ENCODE results near the gene OR56A3.
"Not testable (repeated sequence)": the region's sequence is repeated elsewhere in the genome, so short reads cannot be mapped to it uniquely, and the experiment has no call there.

The OR56A3 gene, protein sequence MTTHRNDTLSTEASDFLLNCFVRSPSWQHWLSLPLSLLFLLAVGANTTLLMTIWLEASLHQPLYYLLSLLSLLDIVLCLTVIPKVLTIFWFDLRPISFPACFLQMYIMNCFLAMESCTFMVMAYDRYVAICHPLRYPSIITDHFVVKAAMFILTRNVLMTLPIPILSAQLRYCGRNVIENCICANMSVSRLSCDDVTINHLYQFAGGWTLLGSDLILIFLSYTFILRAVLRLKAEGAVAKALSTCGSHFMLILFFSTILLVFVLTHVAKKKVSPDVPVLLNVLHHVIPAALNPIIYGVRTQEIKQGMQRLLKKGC

DNA sequence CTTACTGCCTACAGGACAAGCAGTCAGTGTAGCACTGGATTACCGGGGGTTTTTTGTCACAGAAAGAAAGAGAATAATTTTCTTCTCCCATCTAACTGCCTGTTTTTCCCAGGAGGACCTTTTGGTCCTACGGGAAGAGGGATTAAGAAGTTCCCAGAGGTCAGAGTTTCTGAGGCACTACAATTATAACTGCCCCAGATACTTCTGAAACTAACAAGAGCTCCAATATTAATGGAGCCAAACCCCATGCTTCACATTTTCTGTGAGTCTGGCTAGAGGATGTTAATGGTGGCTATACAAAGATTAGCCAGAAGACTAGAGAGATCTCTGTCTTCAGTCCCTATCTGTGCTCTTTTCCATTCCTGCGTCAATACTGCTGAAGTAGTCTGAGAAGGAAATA is at the start of gene OR56A3:
TSS of gene OR56A3 (plus strand) at position 301 of the 400 bp plus-strand sequence. CDS start 5,096 bp downstream, outside the sequence.
- no peak for DNase-seq (ENCODE audit: low spot score)

DNA sequence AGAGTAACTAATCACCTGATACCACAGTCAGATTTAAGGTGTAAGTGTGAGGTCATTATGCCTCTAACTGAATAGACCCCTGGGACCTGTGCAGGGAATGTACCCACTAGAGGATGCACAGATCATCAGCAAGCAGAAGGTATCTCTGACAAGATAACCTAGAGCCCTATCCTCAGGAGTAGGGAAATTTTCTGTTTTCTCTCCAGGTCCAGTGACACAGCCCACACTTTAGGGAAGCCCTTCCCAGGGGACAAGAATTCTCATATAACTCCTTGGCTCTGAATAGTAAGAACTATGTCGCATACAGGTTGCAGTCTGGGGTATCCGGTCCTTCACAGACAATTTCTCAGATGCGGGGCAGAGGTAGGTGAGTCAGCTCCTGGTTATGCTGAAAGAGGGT is 49.1 kb upstream of the OR56A3 start, which contains the start of gene OR52E5:
TSS of gene OR52E5 (plus strand) at position 301 of the 400 bp plus-strand sequence. CDS start 7,569 bp downstream, outside the sequence.
- DNase-seq (ENCODE audit: low spot score), result no peak

DNA sequence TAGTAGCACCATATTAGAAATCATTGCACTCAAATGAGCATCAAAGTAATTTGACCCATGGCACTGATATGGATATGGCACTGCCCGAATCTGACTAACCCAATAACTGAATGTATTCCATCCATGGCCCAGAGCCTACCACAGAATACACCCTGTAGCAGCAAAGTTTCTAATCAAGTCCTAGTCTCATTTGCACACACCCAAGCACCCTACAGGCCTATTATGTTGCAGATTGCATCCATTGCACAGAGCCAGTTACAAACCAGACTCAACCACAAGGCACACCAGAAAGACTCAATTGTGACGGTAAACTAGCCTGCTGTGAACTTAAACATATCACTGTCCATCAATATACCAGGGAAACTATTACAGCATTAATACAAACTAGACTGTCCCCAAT is 42.5 kb upstream of the OR56A3 start:
- DNase-seq (ENCODE audit: low spot score), result no peak

DNA sequence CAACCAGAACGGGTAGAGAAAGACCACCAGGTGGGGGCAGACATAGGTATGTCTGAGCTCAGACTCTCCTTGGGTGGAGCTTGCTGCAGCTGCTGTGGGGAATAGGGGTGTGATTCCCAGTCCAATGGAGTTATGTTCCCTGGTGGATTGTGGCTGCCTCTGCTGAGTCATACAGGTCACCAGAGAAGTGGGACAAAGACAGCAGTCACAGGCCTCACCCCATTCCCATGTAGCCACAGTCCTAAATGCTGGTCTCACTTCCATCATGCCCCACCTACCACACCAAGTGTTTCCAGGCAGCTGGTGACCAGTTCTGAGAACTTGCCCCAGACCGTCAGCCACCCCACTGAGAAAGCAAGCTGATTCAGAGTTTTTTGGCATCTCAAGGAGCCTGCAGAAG is 31.5 kb upstream of the OR56A3 start:
- DNase-seq (ENCODE audit: low spot score), result no peak

DNA sequence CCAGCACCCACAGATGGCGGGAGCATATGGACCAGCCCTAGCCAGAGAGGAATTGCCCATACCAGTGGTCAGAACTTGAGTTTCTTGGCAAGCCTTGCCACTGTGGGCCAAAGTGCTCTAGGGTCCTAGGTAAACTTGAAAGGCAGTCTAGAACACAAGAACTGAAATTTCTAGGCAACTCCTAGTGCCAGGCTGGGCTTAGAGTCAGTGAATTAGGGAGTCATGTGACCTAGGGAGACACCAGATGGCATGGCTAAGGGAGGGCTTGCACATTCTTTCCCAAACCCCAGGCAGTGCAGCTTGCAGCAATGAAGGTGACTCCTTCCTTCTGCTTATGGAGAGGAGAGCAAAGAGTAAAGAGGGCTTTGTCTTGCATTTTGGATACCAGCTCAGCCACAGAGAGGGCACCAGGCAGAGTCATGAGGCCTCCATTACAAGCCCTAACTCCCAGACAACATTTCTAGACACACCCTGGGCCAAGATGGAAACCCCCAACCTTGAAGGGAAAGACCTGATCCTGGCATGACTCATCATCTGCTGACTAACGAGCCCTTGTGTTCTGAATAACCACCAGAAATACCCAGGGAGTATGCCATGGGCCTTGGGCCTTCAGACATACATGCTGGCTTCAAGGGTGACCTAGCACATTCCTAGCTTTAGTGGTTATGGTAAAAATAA is 19.2 kb upstream of the OR56A3 start:
- no peak for DNase-seq (ENCODE audit: low spot score)

DNA sequence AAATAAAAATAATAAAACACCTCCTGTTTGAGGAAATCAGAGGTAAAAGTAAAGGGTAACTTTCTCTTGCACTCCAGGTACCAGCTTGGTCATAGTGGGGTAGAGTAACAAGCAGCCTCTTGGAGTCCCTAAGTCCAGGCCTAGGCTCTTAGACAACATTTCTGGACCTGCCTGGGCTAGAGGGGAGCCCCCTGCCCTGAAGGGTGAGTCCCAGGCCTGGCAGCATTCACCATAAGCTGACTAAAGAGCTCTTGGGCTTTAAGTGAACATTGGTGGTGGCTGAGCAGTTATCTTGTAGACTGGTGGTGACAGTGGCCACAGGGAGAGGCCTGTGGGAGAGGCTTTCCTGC is 18.6 kb upstream of the OR56A3 start:
- DNase-seq (ENCODE audit: low spot score), result no peak

DNA sequence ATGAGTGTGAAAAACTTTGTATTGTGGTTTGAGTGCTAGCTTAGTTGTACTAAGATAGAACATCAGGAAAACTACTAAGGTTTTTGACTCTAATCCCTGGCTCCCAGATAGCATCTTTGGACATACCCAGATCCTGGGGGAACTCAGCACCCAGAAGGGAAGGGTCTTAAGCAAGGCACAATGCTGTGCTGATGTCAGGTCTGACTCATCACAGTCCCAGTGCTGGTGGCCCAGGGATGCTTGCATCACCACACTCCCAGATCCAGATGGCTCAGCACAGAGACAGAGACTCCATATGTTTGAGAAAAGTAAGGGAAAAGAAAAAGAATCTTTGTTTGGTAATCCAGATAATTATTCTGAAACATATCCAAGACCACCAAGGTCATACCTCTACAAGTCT is 18.3 kb upstream of the OR56A3 start:
- DNase-seq (ENCODE audit: low spot score), result no peak

DNA sequence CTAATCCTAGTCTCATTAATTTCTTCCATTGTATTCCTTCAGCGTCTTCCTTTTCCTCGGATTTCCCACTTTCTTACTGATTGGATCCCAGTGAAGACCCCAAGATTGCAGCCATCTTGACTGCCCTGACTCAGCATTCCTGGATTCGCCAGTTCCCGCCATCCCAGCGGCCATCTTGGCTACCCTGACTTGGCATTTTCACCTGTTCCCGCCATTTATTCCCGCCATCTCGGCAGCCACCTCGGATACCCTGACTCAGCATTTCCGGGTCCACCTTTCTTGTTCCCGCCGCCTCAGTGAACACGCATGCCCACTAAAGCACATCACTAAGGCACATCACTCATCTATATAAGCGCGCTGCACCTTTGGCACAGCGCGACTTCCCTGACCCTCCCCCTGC is 13.8 kb upstream of the OR56A3 start:
- DNase-seq (ENCODE audit: low spot score), result no peak

DNA sequence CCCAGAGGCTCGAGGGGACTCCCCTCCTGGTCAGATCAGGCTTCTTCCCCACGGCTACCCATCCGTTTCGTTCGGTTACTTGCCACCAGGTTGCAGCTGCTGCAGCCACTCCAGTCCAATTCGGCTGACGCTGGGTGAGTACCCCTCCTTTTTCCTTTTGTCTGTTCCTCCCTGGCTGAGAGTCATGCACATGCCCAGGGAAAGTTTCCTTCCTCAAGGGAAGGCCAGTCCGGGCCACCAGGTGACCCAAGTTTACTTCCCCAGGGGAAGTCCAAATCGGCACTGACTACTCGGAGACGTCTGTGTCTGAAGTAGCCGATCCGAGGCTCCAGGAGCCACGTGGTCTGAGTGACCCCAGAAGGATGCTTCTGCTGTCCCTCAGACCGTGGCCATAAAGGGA is 13.2 kb upstream of the OR56A3 start:
- no peak for DNase-seq (ENCODE audit: low spot score)

DNA sequence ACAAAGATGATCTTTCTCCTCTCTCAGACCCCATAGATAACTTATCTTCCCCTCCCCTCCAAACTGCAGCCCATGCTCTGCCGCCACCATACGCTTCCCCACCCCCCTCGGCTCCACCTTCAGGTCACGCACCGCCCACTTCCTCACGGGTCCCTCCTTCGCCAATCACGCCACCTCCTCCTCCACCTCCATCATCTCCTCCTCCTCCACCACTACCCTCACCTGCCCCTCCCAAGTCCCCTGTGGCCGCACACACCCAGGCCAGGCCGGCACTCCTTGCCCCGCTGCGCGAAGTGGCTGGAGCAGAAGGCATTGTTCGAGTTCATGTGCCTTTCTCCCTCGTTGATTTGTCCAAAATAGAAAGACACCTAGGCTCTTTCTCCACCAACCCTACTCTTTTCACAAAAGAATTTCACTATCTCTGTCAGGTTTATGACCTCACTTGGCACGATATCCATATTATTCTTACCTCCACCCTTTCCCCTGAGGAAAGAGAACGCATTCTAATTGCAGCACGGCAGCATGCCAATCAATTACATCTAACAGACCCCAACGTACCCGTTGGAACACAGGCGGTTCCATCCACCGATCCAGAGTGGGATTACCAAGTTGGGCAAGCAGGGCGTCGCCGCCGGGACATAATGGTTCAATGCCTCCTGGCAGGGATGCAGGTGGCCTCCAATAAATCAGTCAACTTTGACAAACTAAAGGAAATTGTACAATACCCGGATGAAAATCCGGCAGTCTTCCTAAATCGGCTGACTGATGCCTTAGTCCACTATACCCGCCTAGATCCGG is 12.3 kb upstream of the OR56A3 start:
- DNase-seq (ENCODE audit: low spot score), result no peak

DNA sequence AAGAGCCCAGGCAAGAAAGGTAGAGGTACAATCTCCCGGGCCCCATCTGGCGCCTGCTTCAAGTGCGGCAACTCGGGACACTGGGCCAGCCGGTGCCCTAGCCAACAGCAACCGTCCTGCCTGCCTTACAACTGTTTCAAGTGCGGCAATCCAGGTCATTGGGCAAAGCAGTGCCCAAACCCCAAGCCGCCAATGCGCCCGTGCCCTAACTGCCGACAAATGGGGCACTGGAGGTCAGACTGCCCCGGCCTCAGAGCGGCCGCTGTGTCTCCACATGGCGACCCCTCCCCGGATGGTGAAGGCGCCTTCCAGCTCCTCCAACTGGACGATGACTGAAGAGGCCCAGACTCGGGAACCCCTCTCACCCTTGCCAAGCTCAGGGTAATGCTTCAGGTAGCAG is 11.4 kb upstream of the OR56A3 start:
- DNase-seq (ENCODE audit: low spot score), result no peak

DNA sequence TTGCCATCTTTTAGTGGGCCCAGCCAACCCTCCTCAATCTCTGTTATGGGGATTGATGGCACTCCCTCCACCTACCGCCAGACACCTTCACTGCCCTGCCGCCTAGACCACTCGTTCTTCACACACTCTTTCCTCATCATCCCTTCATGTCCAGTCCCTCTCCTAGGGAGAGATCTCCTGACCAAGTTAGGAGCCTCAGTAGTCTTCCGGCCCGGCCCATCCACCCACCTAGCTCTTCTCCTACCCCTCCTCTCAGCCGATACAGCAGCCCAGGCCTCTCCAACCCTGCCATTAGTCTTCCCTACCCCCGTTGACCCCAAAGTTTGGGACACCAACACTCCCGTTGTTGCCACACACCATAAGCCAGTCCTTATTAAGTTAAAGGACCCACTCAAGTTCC is 11.0 kb upstream of the OR56A3 start:
- no peak for DNase-seq (ENCODE audit: low spot score)

DNA sequence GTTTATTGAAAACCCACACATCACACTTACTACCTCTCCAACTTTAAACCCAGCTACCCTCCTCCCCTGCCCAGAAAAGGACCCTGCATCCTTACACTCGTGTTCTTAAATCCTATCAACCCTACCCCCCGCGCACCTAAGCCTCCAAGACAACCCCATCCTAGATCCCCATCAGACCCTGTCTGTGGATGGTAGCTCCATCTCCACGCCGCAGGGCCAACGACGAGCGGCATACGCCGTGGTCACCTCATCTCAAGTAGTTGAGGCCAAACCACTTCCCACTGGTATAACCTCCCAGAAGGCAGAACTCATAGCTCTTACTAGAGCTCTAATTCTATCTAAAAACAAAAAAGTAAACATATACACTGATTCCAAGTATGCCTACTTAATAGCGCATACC is 9.4 kb upstream of the OR56A3 start:
- no peak for DNase-seq (ENCODE audit: low spot score)

DNA sequence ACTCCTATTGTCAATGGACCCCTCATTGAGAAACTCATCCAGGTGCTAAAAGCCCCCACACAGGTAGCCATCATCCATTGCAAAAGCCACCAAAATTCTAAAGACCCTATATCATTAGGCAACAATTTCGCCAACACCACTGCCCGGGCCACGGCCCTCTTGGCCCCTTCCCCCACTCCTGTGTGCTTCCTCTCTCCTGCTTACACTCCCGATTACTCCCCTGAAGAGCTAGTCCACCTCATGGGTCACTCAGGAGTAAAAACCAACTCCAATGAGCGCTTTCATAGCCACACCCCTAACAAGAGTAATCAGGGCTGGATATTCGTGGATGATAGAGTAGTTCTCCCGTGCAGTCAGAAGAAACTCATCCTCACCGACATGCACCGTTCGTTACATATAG is 8.9 kb upstream of the OR56A3 start:
- DNase-seq (ENCODE audit: low spot score), result no peak

DNA sequence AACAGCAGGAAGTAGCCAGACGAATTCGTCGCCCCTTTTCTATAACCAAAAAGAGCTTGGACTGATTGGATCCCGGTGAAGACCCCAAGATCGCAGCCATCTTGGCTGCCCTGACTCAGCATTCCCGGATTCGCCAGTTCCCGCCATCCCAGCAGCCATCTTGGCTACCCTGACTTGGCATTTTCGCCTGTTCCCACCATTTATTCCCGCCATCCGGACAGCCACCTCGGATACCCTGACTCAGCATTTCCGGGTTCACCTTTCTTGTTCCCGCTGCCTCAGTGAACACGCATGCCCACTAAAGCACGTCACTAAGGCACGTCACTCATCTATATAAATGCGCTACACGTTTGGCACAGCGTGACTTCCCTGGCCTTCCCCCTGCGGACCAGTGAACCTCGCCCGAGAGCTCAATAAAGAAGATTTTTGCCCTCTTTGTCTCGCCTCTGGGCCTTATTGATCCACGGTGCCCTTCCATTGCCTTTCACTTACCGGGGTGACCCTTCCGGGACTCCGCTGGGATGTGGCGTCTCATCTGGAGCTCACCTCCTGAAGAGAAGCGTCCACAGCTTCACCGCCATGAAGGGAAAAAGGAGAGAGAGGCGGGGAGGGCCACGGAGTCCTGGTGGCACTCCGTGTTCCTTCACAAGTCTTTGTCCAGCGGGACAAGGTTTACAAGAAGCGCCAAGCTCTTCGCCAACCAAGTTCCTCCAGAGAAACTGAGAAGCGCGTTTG is 4.0 kb upstream of the OR56A3 start:
- DNase-seq (ENCODE audit: low spot score), result no peak

DNA sequence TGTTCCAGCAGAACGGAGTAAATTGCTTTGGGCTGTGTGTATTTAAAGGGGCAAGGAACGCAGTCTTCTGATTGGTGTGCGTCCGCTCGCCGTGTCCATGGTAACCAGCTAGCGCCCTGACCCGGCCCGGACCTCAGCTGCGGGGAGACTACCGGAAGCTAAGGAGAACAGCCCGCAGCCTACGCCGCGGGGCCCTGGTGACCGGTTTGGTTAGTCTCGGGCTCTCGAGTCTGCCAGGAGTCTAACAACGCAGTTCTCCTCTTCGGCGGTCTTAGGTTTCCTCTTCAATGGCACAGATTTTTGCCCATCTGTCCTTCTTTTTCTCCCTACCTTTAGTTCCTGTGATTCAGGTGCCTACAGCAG is 3.5 kb upstream of the OR56A3 start:
- DNase-seq (ENCODE audit: low spot score), result no peak

DNA sequence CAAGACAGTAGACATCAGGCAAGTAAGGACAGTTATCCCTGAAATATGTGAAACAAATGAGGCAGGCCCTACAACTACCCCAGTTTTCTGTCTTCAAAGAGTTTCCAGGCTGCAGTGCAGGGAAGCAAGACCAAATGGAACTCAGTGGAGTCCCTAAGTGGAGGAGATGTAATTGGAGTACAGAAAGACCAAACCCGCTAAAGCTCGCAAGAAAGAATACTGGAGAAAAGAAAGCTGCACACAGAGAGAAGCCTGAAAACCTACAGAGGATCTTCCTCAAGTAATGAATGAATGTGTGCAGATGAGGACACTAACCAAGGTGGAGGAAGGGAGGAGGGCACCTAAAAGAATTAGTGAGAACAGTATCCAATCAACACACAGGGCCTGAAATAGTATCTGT is 1.3 kb upstream of the OR56A3 start:
- no peak for DNase-seq (ENCODE audit: low spot score)

DNA sequence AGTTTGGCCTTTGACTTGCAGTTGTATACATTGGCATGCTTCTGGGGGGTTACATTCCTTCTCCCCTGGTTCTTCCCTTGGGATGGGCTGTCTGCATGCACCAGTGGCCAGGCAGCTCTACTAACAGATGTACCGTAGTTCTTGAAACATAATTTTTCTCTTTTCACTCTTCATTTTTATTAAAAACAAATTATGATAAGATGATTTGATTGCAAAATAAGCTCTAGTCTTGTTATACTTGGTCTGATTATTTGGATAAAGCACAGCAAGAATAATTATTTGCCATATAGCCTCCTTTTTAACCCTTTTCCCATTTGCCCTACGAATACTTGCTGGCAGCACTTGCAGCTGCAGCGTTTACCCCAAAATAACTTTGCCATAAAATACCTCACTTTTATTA is 13.5 kb downstream of the OR56A3 start:
- DNase-seq (ENCODE audit: low spot score), result no peak

DNA sequence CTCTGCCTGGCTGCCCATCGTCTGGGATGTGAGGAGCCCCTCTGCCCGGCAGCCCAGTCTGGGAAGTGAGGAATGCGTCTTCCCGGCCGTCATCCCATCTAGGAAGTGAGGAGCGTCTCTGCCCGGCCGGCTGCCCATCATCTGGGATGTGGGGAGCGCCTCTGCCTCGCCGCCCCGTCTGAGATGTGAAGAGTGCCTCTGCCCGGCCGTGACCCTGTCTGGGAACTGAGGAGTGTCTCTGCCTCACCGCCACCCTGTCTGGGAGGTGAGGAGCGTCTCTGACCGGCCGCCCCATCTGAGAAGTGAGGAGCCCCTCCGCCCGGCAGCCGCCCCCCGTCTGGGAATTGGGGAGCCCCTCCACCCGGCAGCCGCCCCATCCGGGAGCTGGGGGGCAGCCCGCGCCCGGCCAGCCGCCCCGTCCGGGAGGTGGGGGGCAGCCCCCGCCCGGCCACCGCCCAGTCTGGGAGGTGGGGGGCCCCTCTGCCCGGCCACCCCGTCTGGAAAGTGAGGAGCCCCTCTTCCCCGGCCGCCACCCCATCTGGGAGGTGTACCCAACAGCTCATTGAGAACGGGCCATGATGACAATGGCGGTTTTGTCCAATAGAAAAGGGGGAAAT is 18.8 kb downstream of the OR56A3 start:
- not testable (repeated sequence) for DNase-seq (ENCODE audit: low spot score)

DNA sequence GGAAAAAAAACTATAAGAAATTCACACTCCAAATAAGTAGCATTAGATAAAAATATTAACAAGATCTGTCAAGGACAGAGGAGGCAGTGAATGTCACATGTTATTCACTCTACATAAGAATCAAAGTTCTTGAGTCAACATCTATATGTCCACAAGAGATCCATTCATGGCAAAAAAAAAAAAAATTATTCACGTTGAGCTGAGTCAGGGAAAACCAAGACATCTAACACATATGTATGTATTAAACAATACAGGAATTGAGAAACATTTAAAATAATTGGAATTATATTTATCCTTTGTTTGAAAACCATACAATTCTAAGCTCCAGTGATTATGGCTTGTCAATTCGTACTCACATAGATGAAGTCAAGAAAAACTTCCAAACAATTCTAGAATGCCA is 24.9 kb downstream of the OR56A3 start:
- no peak for DNase-seq (ENCODE audit: low spot score)

DNA sequence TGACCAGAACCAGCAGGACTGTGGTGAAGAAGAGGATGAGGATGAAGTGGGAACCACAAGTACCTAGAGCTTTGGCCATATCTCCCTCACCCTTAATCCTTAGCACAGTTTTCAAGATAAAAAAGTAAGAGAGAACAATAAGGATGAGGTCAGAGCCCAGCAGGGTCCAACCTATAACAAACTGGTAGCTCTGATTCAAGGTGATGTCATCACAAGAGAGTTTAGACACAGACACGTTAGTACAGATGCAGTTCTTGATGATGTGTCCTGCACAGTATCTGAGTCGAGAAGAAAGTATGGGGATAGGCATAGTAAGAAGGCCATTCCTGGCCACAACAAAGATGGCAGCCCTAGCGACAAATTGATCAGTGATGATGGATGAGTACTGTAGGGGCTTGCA is 25.7 kb downstream of the OR56A3 start:
- no peak for DNase-seq (ENCODE audit: low spot score)

DNA sequence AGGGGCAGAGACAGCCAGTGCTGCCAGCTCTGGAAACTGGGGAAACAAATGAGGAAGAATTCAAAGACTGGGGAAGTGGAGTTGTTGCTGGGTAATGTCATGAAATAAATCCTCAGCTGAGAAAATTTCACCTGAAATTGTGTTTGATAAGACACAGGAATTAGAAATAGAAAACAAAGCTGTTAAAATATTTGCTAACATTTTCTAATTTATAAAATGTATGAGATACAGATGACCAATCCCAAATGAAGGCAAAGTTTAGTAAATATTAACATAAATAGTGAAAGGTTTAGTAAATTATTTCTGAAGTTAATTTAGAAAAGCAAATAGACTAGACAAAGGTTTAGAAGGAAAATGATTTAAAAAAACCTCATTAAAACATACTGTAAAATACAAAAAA is 26.3 kb downstream of the OR56A3 start, which contains the start of gene OR56A5:
TSS of gene OR56A5 (minus strand) at position 101 of the 400 bp plus-strand sequence. CDS start at position 101, 0 bp downstream.
- DNase-seq (ENCODE audit: low spot score), result no peak
